K562 (cell line): ENCODE results near the gene MAP1S. TPM values are rescaled to one million over a fixed set of nuclear protein-coding genes. Genes with fewer than 3 reads are reported as not detected.

Experiments used
- ATAC-seq: fragments of 200-7000 bp; cut with Tn5 transposase; 3 replicates; pipeline ENCODE4 v1.9.1; 2020; ENCODE audit warnings: moderate library complexity
- BruUV-seq: library from RNA; stranded (reverse); fragments of 400-500 nt; replicated peaks from 2 replicates; lab custom pipeline; 2021; lab: Mats Ljungman, UMichigan
- CTCF ChIA-PET: fragments of 300-600 bp; formaldehyde crosslinking; extraction: SDS; loops from one replicate; lab custom pipeline; 2021; ENCODE audit warnings: low intra/inter-chr PET ratio; lab: Yijun Ruan, JAX
- POLR2A ChIA-PET: fragments of 300-600, 350-650 bp; sonication (Branson Sonifier 250); formaldehyde crosslinking; extraction: SDS; loops from one replicate; lab custom pipeline; 2021; ENCODE audit warnings: antibody characterized with exemption, inconsistent platforms; lab: Yijun Ruan, JAX
- DNase-seq, 4 experiments: peaks; one replicate each; pipeline versions ENCODE4 v3.0.0 to v3.0.0-alpha.2; 2011 to 2018; ENCODE audit warnings: low spot score in 3 of 4, mixed read lengths in 3 of 4; ENCODE audit errors: extremely low read depth in 1 of 4
- FAIRE-seq: peaks from 2 replicates; lab custom pipeline; 2011; peaks lifted over from hg19 to GRCh38; lab: Jason Lieb, UNC
- H2AFZ ChIP-seq: 2 replicates; pipeline ENCODE4 v1.6.0; 2011; ENCODE audit warnings: low read depth, low read length, control low read depth, inconsistent platforms
- H3K27ac ChIP-seq: fragments of 200-600 bp; 3 replicates; pipeline ENCODE4 v1.8.0; 2011; ENCODE audit warnings: low read depth, mild to moderate bottlenecking, control low read depth, inconsistent platforms, low read length, moderate library complexity, mixed read lengths; ENCODE audit errors: extremely low read depth
- H3K27me3 ChIP-seq, 2 experiments: fragments of 300-600 bp in 1 of 2; 2 replicates in 1 of 2; 3 replicates in 1 of 2; pipeline versions ENCODE4 v1.6.0 to v1.8.0; 2011; ENCODE audit warnings: inconsistent platforms in 2 of 2, low read length in 2 of 2, mild to moderate bottlenecking in 1 of 2, mixed read lengths in 1 of 2, moderate library complexity in 1 of 2; ENCODE audit not compliant: control insufficient read depth in 2 of 2, insufficient read depth in 2 of 2
- H3K36me3 ChIP-seq: fragments of 300-600 bp; 3 replicates; pipeline ENCODE4 v1.8.0; 2011; ENCODE audit warnings: mild to moderate bottlenecking, low read length, inconsistent platforms; ENCODE audit not compliant: control insufficient read depth, insufficient read depth
- H3K4me1 ChIP-seq, 2 experiments: fragments of 200-600 bp in 1 of 2; replicated peaks in 1 of 2; 2 replicates in 1 of 2; 3 replicates in 1 of 2; pipeline versions ENCODE4 v1.5.1 to v1.8.0; 2011; ENCODE audit warnings: inconsistent platforms in 2 of 2, low read length in 2 of 2, mild to moderate bottlenecking in 1 of 2, mixed read lengths in 1 of 2, moderate library complexity in 1 of 2; ENCODE audit not compliant: control insufficient read depth in 2 of 2, insufficient read depth in 2 of 2
- H3K4me2 ChIP-seq: 2 replicates; pipeline ENCODE4 v1.6.1; 2011; ENCODE audit warnings: low read length, control low read depth, inconsistent platforms, mixed read lengths; ENCODE audit not compliant: insufficient read depth
- H3K4me3 ChIP-seq: fragments of 200-600 bp; sonication (generic), shearing (Covaris generic); 2 replicates; pipeline ENCODE4 v1.5.1; 2016; ENCODE audit warnings: control low read depth, inconsistent platforms
- H3K79me2 ChIP-seq: fragments of 200-600 bp; 3 replicates; pipeline ENCODE4 v1.8.0; 2011; ENCODE audit warnings: low read length, inconsistent platforms; ENCODE audit not compliant: control insufficient read depth, insufficient read depth
- H3K9ac ChIP-seq, 2 experiments: 2 replicates each; pipeline versions ENCODE4 v1.6.0 to v1.6.1; 2011; ENCODE audit warnings: low read depth in 2 of 2, low read length in 2 of 2, control low read depth in 1 of 2, inconsistent platforms in 1 of 2, mild to moderate bottlenecking in 1 of 2, mixed read lengths in 1 of 2; ENCODE audit not compliant: insufficient read depth in 1 of 2
- H3K9me1 ChIP-seq: one replicate; pipeline ENCODE4 v1.6.0; 2011; ENCODE audit warnings: inconsistent platforms, mild to moderate bottlenecking, low read length, moderate library complexity; ENCODE audit not compliant: control insufficient read depth, insufficient read depth
- H3K9me3 ChIP-seq: replicated peaks from 2 replicates; pipeline ENCODE4 v1.5.1; 2011; ENCODE audit warnings: low read depth, low read length, inconsistent platforms; ENCODE audit not compliant: control insufficient read depth, insufficient read depth
- H4K20me1 ChIP-seq: replicated peaks from 2 replicates; pipeline ENCODE4 v1.6.1; 2011; ENCODE audit warnings: low read length, inconsistent platforms, mixed read lengths; ENCODE audit not compliant: control insufficient read depth, insufficient read depth
- EWSR1 ChIP-seq: fragments of 450-650 bp; IDR thresholded peaks from 2 replicates; pipeline ENCODE4 v1.6.1; 2018; ENCODE audit warnings: borderline replicate concordance, mild to moderate bottlenecking, low read depth, moderate library complexity; ENCODE audit not compliant: partially characterized antibody
- FOXJ3 ChIP-seq: sonication (generic); formaldehyde crosslinking; IDR thresholded peaks from 2 replicates; pipeline ENCODE4 v1.4.0; 2020; ENCODE audit warnings: mild to moderate bottlenecking, missing genetic modification reagents
- FUS ChIP-seq: fragments of 200-400 bp; formaldehyde crosslinking; optimal IDR thresholded peaks from 2 replicates; pipeline ENCODE3; 2017; ENCODE audit warnings: low read depth, low read length
- HES1 ChIP-seq: fragments of 450-650 bp; IDR thresholded peaks from 2 replicates; pipeline ENCODE4 v1.6.1; 2016; ENCODE audit warnings: low read depth, mild to moderate bottlenecking, moderate library complexity
- HNRNPL ChIP-seq: fragments of 200-400 bp; formaldehyde crosslinking; IDR thresholded peaks from 2 replicates; pipeline ENCODE4 v1.6.1; 2017; ENCODE audit warnings: low read depth, mild to moderate bottlenecking, low read length
- PBX2 ChIP-seq, 2 experiments: IDR thresholded peaks in 1 of 2; conservative IDR thresholded peaks in 1 of 2; 2 replicates each; pipeline ENCODE4 v1.6.1; 2016; ENCODE audit warnings: low read depth in 2 of 2, mild to moderate bottlenecking in 1 of 2, missing compliant biosample characterization in 1 of 2, missing genetic modification characterization in 1 of 2, moderate library complexity in 1 of 2
- POLR3G ChIP-seq: IDR thresholded peaks from 2 replicates; pipeline ENCODE4 v1.6.1; 2011; ENCODE audit not compliant: insufficient read length, insufficient replicate concordance; ENCODE audit errors: extremely low read depth
- RAD21 ChIP-seq, 2 experiments: fragments of 250-450 bp in 1 of 2; fragments of 450-650 bp in 1 of 2; sonication (Bioruptor Pico) in 1 of 2; formaldehyde crosslinking in 1 of 2; IDR thresholded peaks in 1 of 2; conservative IDR thresholded peaks in 1 of 2; 2 replicates each; pipeline versions ENCODE4 v1.4.0 to v1.8.0; 2020 to 2022; ENCODE audit warnings: mild to moderate bottlenecking in 2 of 2, moderate library complexity in 1 of 2
- RERE ChIP-seq: sonication (generic); formaldehyde crosslinking; IDR thresholded peaks from 2 replicates; pipeline ENCODE4 v1.8.0; 2023; ENCODE audit warnings: missing genetic modification reagents, mild to moderate bottlenecking, borderline replicate concordance
- ZBTB7A ChIP-seq: IDR thresholded peaks from 2 replicates; pipeline ENCODE4 v1.6.1; 2011; ENCODE audit warnings: low read depth, mild to moderate bottlenecking, low read length, moderate library complexity, borderline replicate concordance; ENCODE audit not compliant: control insufficient read depth
- WGBS: fragments of 100-300 bp; shearing (Covaris generic); methylation state at CpG from one replicate; pipeline ENCODE4 v1.1.6; 2016; ENCODE audit warnings: low coverage, mixed read lengths; ENCODE audit not compliant: insufficient coverage; ENCODE audit errors: missing lambda C conversion rate; 5-methylcytosine and 5-hydroxymethylcytosine counted together
- in situ Hi-C: fragments of 300-500 bp; cut with MboI; formaldehyde crosslinking; loops from 4 replicates; pipeline ENCODE4 v1.15.0; 2018; ENCODE audit warnings: inconsistent platforms, mixed read lengths
- intact Hi-C: fragments of 100-400 bp; cut with micrococcal nuclease; formaldehyde crosslinking; loops from 2 replicates; pipeline ENCODE4 v1.14.2; 2022
- polyA plus RNA-seq, 8 experiments: library from polyadenylated mRNA; depleted of rRNA in 4 of 8; stranded (reverse) in 5 of 8; unstranded in 3 of 8; fragments of >200 nt; fragmentation: Nextera tagmentation in 2 of 8; fragmentation: Illumina TruSeq in 1 of 8; extraction: Ambion mirVana in 2 of 8; extraction: Trizol in 1 of 8; gene quantifications; 2 replicates each; pipeline versions ENCODE4 v1.2.1 to v1.2.3, GENCODE V29; 2011 to 2014; ENCODE audit warnings: inconsistent platforms in 1 of 8, missing spikeins in 1 of 8
- total RNA-seq, 7 experiments: library from RNA; depleted of rRNA in 6 of 7; stranded (reverse); fragments of >200 nt in 6 of 7; fragmentation: Illumina TruSeq in 2 of 7; extraction: Trizol in 2 of 7; gene quantifications; 2 replicates each; pipeline versions ENCODE4 v1.2.1 to v1.2.3, GENCODE V29; 2011 to 2021; ENCODE audit warnings: low replicate concordance in 1 of 7

MAP1S gene
- total and polyA plus RNA-seq, 9 of the 15 experiments (the other 6 are each of a cell fraction or from before 2014, with no cell fraction given), result 2.0 to 81.0 (median 9.5) TPM

- H3K4me1 ChIP-seq, result peaks cover 27 to 43% of the 10 kb centered on the region in 2 experiments; a peak in 4 of 5 replicates
- peak overlapping the region; percentile 56; the same call in 2 of the 3 replicates for H3K27ac ChIP-seq
- H3K9ac ChIP-seq, result peak overlapping the region; percentile 62 to 97; a peak in 3 of 4 replicates
- FAIRE-seq (no peak), ATAC-seq (no peak; the same call in 2 of the 3 replicates), DNase-seq (peak in 2 of 4 experiments; percentile 66 to 67)
- POLR2A ChIA-PET, result interaction anchor here (0.6 to 1.5 kb wide), 7 partner anchors 10 to 249 kb away, joined by 3 to 6 read pairs (median 4); partner anchors contain the start of gene FCHO1
- WGBS, result 10% methylated on average over 18 of the region's 38 CpGs
- H3K27me3 ChIP-seq, result no peaks in the 10 kb centered on the region
- BruUV-seq, result TSS peak; percentile 54
- intact Hi-C loops, result no loop called here
- peaks cover 26% of the 10 kb centered on the region for H3K79me2 ChIP-seq
- CTCF ChIA-PET, result interaction anchor here (0.5 kb wide), 1 partner anchor 57 kb away, joined by 3 read pairs; no protein-coding TSS in a partner anchor
- H3K4me2 ChIP-seq, result peak overlapping the region; percentile 90
- H3K9me3 ChIP-seq, result no peaks in the 10 kb centered on the region
- H3K9me1 ChIP-seq, result no peaks in the 10 kb centered on the region
- peaks cover 9% of the 10 kb centered on the region; the same call in 1 of the 2 replicates for H4K20me1 ChIP-seq
- H3K4me3 ChIP-seq, result peak overlapping the region; percentile 87
- H2AFZ ChIP-seq, result no peak overlapping the region
- in situ Hi-C loops, result no loop called here
- H3K36me3 ChIP-seq, result peaks cover 33% of the 10 kb centered on the region; the same call in 2 of the 3 replicates
- TF ChIP-seq HES1, result no peak
- 0 out of 2 replicates have a peak, but pooled peaks have one; percentile 24 for TF ChIP-seq ZBTB7A
- TF ChIP-seq HNRNPL, result peak; percentile 59; the same call in 1 of the 2 replicates
- TF ChIP-seq PBX2 (CRISPR knock-in tag; IDR thresholded peaks at IDR 0.05; ENCODE audit: low read depth), result no peak
- TF ChIP-seq PBX2 (tag; conservative IDR thresholded peaks at IDR 0.05; ENCODE audit: low read depth), result no peak
- no peak for TF ChIP-seq RERE (CRISPR knock-in tag)
- no peak for TF ChIP-seq RAD21 (CRISPR knock-in tag; conservative IDR thresholded peaks at IDR 0.05 in 1 of 2, IDR thresholded peaks at IDR 0.05 in 1 of 2)
- no peak for TF ChIP-seq FOXJ3 (CRISPR knock-in tag)
- TF ChIP-seq POLR3G, result no peak
- TF ChIP-seq FUS, result no peak
- TF ChIP-seq EWSR1, result no peak
Measured at GRCh38 chr19:17719730-17720400, 585 bp downstream of the MAP1S start.
